GM18867 (cell line): ENCODE measurements around the gene AKAP8L.
"Not testable (repeated sequence)": the region's sequence is repeated elsewhere in the genome, so short reads cannot be mapped to it uniquely, and the experiment has no call there.

ENCODE experiments used
- ATAC-seq: cut with Tn5 transposase; IDR thresholded peaks from one replicate; pipeline ENCODE4 v1.9.1; 2021; ENCODE audit warnings: mild to moderate bottlenecking, moderate library complexity; ENCODE audit not compliant: unreplicated experiment

AKAP8L gene

DNA sequence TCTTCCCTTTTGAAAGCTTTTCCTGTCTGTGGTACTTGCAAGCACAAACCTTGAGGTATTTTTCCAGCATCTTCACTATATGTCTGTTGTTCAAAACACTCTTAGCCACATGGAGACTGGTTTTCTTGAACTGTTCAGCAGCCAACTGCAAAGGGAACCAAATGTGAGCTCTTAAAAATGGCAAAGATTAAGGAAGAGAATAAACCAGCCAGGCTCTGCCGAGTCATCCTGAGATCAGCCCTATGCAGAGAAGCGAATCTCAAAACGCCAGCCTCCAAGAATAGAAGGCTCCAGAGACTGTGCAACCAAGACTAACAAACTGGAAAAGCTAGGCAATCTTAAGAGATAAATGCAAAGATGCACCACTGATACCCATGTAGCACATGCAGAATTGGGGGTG is 59.9 kb downstream of the AKAP8L start:
- ATAC-seq: no peak

DNA sequence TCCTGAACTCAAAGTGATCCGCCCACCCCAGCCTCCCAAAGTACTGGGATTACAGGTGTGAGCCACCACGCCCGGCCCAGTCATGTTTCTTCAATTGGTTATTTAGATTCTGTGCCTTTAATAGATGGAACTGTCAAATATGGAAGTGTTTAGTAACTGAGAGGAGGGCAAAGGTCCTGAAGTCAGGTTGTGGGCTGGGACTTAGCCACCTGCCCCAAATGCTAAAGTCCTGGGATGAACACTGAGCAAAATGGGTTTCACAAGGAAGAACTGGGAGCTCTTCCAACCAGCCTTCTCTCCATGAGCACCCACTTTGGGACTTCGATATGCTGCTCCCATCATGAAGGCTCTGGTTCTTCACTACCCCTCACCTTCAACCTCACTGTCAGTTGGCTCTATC is 60.9 kb downstream of the AKAP8L start:
- ATAC-seq: no peak

DNA sequence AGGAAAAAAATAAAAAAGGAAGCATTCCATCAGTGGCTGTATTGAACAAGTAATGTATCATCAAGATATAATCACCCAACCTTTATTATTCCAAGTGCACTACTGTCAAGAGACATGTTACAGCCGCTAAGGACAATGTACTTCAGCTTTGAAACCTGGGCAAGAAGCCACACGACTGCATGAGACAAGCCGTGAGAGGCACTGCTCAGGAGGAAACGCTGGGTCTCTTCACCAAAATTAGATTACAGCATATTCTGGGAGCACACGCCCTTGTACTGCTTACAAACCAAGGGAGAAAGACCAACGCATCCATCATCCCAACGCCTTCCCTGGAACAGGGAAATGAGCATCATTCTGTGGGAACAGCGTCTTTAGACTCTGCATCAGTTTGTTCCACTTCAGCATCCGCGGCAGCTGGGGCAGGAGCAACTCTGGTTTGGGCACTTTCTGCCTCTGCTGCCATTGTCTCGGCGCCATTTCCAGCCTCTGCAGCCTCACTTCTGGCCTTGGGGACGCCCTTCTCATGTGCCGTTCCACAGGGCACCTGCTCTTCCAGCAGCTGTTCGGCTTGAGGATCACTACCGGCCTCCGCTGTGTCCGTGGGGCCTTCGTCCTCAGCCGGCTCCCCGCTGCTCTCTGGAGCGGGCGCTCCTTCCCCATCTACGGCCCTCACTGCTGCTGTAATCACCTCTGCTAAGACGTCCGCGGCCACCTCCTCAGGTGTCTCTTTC is 64.1 kb downstream of the AKAP8L start:
- ATAC-seq: no peak

DNA sequence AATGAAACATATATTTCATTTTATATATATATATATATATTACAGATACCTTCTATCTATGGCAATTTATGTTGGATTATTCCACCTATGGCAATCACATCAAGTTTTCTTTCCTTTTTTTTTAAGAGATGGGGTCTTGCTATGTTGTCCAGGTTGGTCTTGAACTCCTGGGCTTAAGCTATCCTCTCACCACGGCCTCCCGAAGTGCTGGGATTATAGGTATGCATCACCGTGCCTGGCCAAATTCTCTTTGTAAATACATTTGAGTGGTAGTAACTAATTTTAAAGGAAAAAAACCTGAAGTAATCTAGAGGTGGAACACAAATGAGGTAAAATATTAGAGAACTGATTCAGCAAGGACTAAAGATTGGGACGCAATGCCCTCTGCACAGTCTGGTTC is 64.9 kb downstream of the AKAP8L start:
- ATAC-seq: no peak

DNA sequence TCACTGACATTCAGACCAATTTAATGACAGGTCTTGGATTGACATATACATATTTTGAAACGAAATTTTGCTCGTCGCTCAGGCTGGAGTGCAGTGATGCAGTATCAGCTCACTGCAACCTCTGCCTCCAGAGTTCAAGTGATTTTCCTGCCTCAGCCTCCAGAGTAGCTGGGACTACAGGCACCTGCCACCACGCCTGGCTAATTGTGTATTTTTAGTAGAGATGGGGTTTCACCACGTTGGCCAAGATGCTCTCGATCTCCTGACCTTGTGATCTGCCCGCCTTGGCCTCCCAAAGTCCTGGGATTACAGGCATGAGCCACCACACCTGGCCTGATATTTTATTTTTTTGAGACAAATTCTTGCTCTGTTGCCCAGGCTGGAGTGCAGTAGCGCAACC is 66.3 kb downstream of the AKAP8L start:
- not testable (repeated sequence) for ATAC-seq

DNA sequence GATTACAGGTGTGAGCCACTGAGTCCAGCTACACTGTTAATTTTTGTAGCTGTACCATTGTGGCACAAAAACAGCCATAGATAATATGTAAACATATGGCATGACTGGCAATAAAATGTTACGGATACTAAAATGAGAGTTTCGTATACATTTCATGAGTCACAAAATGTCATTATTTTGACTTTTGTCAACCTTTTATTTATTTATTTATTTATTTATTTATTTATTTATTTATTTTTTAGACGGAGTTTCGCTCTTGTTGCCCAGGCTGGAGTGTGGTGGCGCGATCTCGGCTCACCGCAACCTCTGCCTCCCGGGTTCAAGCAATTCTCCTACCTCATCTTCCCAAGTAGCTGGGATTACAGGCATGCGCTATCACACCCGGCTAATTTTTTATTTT is 77.5 kb downstream of the AKAP8L start:
- ATAC-seq: not testable (repeated sequence)

DNA sequence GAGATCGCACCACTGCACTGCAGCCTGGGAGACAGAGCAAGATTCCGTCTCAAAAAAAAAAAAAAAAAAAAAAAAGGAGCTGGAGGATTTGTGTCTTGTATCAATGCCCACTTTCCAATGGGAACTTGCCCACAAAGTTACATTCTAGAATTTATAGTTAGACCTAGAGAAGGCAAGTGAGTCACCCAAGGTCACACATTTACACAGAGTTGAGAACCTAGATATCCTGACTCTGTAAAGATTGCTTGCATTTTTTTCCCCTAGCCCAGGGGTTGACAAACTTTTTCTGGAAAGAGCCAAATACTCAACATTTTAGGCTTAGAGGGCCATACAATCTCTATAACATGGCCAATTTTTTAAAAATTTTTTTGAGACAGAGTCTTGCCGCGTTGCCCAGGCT is 78.7 kb downstream of the AKAP8L start:
- no peak for ATAC-seq

DNA sequence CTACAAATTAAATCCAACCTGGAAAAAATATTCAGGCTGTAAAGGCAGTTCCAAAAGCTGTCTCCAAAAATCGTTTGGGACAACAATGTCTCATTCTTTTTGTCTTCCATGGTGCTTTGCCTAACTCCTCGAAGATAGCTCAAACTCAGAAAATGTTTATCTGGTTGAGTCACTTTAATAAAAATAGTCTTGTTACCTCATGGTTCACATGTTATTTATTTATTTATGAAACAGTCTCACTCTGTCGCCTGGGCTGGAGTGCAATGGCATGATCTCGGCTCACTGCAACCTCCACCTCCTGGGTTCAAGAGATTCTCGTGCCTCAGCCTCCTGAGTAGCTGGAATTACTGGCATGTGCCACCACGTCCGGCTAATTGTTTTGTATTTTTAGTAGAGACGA is 81.6 kb downstream of the AKAP8L start:
- ATAC-seq: no peak

DNA sequence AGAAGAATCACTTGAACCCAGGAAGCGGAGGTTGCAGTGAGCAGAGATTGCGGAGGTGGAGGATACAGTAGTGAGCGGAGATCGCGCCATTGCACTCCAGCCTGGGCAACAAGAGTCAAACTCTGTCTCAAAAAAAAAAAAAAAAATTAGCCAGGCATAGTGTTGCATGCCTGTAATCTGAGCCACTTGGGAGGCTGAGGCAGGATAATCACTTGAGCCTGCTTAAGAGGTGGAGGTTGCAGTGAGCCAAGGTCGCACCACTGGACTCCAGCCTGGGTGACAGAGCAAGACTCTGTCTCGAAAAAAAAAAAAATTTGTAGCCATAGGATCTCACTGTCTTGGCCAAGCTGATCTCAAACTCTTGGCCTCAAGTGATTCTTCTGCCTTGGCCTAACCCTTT is 82.8 kb downstream of the AKAP8L start:
- not testable (repeated sequence) for ATAC-seq

DNA sequence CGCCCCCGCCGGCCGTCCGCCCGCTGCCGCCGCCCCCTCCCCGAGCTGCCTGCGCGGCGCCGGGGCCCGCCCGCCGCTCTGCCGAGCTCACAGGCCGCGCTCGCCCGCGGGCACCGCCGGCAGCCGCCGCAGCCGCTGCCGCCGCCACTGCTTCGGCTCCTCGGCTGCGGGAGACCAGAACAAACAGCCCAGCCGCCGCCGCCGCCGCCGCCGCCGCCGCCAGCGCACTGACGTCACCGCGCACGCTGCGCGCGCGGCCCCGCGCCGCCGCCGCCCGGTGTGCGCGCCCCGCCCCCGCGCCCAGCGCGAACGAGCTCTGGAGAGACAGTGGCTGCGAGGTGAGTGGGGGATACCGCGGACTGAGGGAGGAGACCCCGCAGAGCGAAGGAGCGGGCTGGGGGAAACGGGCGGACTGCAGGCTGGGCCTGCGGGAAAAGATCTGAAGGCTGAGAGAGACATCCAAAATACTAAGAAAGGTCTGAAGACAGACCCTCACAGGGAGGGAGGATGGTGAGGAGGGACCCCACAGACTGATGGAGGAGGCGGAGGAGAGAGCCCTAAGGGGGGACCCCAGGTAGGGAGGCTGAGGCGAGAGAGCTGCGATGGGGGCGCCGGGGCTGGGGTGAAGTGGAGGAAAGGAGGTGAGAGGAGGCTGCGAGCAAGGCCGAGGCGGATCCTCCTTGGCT is 86.3 kb downstream of the AKAP8L start, which contains the start of gene BRD4:
BRD4 (minus strand) TSS at position 229 of the 686 bp plus-strand sequence. CDS start 59,440 bp downstream, outside the sequence.
- ATAC-seq: peak; percentile 46

DNA sequence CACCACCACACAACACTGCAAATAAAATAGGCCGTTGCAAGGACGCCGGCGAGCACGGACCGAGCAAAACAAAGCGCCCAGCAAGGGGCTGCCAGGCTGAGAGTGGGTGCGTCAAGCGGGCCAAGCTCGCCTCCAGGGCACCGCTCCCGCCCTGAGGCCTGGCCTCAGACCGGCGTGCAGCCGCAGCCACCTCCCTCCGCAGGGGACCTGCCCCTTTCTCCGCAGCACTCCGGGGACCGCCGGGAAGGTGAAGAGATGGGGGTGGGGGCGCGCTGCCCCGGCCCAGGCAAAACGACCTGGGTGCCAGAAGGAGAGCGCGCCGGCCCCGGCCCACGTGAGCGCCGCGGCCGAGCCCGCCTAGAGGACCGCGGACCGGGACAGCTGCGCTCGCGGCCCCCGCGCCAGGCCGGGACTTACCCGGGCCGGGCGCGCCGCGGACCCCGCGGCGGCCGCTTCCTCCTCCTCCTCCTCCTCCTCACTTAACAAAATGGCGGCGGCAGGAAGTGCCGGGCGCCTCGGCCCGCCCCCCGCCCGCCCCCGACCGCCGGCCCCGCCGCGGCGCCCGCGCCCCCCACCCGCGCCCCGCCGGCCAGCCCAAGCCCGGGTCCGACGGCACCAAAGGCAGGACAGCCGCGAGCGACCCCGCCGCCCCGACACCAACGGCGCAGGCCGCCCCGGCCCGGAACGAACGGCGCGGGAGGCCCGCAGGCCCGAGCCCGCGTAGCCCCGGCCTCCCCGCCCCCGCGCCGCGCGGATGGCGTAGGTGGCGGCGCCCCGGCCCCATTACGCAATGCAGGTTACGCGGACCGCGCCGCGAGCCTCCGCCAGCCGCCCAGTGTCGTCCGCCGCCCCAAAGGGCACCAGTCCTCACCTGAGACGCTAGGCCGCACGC is 87.1 kb downstream of the AKAP8L start:
- ATAC-seq: peak; percentile 35

DNA sequence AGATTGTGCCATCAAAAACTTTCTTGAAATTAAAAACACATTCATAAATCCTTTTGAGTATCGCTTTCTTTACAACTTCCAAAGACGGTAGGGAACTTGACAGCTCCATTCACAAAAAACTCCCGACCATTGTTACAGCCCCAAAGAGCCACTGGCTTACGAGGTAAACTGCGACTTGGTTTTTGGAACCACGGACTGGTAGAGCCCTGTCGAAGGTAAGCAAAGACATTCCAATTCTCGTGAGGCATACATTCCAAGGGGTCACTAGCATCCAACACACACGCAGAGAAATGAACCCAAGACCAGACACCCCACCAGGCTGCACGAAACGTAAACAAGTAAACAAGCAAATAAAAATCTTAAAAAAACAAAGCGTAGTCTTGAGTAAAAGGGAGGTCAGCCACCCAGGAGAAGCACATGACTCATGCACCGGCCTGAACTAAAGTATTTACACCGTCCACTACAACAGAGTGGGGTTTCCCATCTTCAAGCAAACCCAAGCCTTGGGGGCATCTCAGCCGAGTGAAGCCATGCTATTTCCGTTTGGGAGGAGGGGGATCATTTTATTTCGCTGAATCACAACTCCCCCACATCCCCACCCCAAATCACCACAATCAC is 87.9 kb downstream of the AKAP8L start:
- ATAC-seq: no peak
